SK-N-MC (cell line): ENCODE data around the gene PRKAR1B.

ENCODE experiments used
- EZH2 ChIP-seq: fragments of 200-600 bp; sonication (generic); IDR thresholded peaks from one replicate; pipeline ENCODE4 v1.6.1; 2017; ENCODE audit warnings: antibody characterized with exemption
- POLR2AphosphoS5 ChIP-seq: IDR thresholded peaks from 2 replicates; pipeline ENCODE4 v1.6.1; 2012; ENCODE audit warnings: mild to moderate bottlenecking, low read depth, low read length, borderline replicate concordance

- TF ChIP-seq EZH2 (no peak), POLR2AphosphoS5 (no peak)
These were observed 11.2 kb upstream of the PRKAR1B start for GRCh38 chr7:738241-738640.
